Esophagus squamous epithelium (tissue), 4 donors: ENCODE data around the gene ZMYND8.

Experiments used
- POLR2A ChIP-seq, 4 donors: fragments of 450-650 bp; IDR thresholded peaks; one replicate each; pipeline ENCODE4 v1.6.1; 2017; ENCODE audit warnings: antibody characterized with exemption in 4 of 4, mild to moderate bottlenecking in 4 of 4, moderate library complexity in 3 of 4
- TF ChIP-seq, protein P1 (sequence below), 6 experiments: fragments of 450-650 bp in 4 of 6; fragments of 200-600 bp in 2 of 6; sonication (generic) in 2 of 6; IDR thresholded peaks; one replicate each; pipeline ENCODE4 v1.5.1; 2016 to 2019; ENCODE audit warnings: antibody characterized with exemption in 6 of 6, mild to moderate bottlenecking in 4 of 6, moderate library complexity in 4 of 6

DNA sequence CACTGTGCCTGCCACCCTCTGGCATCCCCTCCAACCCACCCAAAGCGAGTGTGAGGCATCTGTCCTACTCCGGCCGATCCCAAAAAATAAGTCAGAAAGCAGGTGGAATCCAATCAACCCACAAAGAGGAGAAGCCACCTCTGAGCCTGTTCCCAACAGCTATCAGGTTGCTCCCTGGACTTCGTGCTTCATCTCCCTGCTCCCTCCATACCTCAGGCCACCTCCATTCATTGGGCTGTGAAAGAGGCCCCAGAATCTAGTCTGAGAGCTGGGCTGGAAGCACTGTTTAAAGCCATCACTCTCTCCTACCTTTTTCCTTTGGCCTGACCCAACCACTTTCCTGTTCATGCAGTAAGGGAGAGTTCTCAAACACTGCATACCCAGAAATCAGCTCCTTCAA, 106.1 kb downstream of the ZMYND8 start:
- TF ChIP-seq, protein P1, sequence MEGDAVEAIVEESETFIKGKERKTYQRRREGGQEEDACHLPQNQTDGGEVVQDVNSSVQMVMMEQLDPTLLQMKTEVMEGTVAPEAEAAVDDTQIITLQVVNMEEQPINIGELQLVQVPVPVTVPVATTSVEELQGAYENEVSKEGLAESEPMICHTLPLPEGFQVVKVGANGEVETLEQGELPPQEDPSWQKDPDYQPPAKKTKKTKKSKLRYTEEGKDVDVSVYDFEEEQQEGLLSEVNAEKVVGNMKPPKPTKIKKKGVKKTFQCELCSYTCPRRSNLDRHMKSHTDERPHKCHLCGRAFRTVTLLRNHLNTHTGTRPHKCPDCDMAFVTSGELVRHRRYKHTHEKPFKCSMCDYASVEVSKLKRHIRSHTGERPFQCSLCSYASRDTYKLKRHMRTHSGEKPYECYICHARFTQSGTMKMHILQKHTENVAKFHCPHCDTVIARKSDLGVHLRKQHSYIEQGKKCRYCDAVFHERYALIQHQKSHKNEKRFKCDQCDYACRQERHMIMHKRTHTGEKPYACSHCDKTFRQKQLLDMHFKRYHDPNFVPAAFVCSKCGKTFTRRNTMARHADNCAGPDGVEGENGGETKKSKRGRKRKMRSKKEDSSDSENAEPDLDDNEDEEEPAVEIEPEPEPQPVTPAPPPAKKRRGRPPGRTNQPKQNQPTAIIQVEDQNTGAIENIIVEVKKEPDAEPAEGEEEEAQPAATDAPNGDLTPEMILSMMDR (IDR thresholded peaks at IDR 0.05) = no peak
- no peak for TF ChIP-seq POLR2A (IDR thresholded peaks at IDR 0.05)
